Gastroesophageal sphincter (tissue), 4 donors: ENCODE results near the gene CMBL. TPM values are rescaled to one million over a fixed set of nuclear protein-coding genes. Genes with fewer than 3 reads are reported as not detected.
"Not testable (repeated sequence)": the region's sequence is repeated elsewhere in the genome, so short reads cannot be mapped to it uniquely, and the experiment has no call there.

Source experiments
- ATAC-seq: fragments of 150-250 bp; one replicate; pipeline ENCODE4 v1.9.1; 2016; ENCODE audit warnings: mild to moderate bottlenecking, moderate library complexity
- H3K27ac ChIP-seq, 4 donors: fragments of 200-600 bp; sonication (generic) in 3 of 4; 1 replicate in 3 of 4; 2 replicates in 1 of 4; pipeline ENCODE4 v1.5.1; 2016 to 2019
- H3K27me3 ChIP-seq: fragments of 200-600 bp; sonication (generic); one replicate; pipeline ENCODE4 v1.5.1; 2019
- H3K36me3 ChIP-seq, 2 donors: fragments of 200-600 bp; sonication (generic); one replicate each; pipeline ENCODE4 v1.5.1; 2019; ENCODE audit warnings: control low read depth in 1 of 2
- H3K4me1 ChIP-seq, 3 donors: fragments of 200-600 bp; sonication (generic); 1 replicate in 2 of 3; 2 replicates in 1 of 3; pipeline ENCODE4 v1.5.1; 2016 to 2019; ENCODE audit warnings: control low read depth in 2 of 3
- H3K4me3 ChIP-seq, 2 donors: fragments of 200-600 bp; sonication (generic); one replicate each; pipeline ENCODE4 v1.5.1; 2019; ENCODE audit warnings: mild to moderate bottlenecking in 1 of 2, moderate library complexity in 1 of 2
- H3K9me3 ChIP-seq, 3 donors: fragments of 200-600 bp; sonication (generic); one replicate each; pipeline ENCODE4 v1.5.1; 2017 to 2019; ENCODE audit warnings: control low read depth in 2 of 3
- CTCF ChIP-seq, 4 experiments: fragments of 200-600 bp in 2 of 4; fragments of 450-650 bp in 2 of 4; sonication (generic) in 1 of 4; IDR thresholded peaks; one replicate each; pipeline ENCODE4 v1.5.1; 2017 to 2019; ENCODE audit warnings: antibody characterized with exemption in 4 of 4, mild to moderate bottlenecking in 2 of 4, moderate library complexity in 2 of 4
- EP300 ChIP-seq: sonication (generic); formaldehyde crosslinking; IDR thresholded peaks from one replicate; pipeline ENCODE4 v1.6.1; 2017; ENCODE audit warnings: antibody characterized with exemption, mild to moderate bottlenecking
- POLR2A ChIP-seq, 2 donors: fragments of 450-650 bp; IDR thresholded peaks; one replicate each; pipeline ENCODE4 v1.6.1; 2017; ENCODE audit warnings: antibody characterized with exemption in 2 of 2, mild to moderate bottlenecking in 2 of 2, moderate library complexity in 1 of 2
- POLR2AphosphoS5 ChIP-seq: sonication (generic); formaldehyde crosslinking; IDR thresholded peaks from one replicate; pipeline ENCODE4 v1.6.1; 2017; ENCODE audit warnings: antibody characterized with exemption
- WGBS, 2 donors: methylation state at CpG; one replicate each; pipeline ENCODE4 v1.1.5; 2018; ENCODE audit warnings: low coverage in 1 of 2; 5-methylcytosine and 5-hydroxymethylcytosine counted together
- total RNA-seq, 4 donors: library from RNA; depleted of rRNA; stranded (reverse); fragments of >200 nt; gene quantifications; one replicate each; pipeline ENCODE4 v1.1.0, GENCODE V29; 2016

The CMBL gene
- total RNA-seq, 4 donors from 2014 or later, result 2.2 to 7.7 (median 4.4) TPM

DNA sequence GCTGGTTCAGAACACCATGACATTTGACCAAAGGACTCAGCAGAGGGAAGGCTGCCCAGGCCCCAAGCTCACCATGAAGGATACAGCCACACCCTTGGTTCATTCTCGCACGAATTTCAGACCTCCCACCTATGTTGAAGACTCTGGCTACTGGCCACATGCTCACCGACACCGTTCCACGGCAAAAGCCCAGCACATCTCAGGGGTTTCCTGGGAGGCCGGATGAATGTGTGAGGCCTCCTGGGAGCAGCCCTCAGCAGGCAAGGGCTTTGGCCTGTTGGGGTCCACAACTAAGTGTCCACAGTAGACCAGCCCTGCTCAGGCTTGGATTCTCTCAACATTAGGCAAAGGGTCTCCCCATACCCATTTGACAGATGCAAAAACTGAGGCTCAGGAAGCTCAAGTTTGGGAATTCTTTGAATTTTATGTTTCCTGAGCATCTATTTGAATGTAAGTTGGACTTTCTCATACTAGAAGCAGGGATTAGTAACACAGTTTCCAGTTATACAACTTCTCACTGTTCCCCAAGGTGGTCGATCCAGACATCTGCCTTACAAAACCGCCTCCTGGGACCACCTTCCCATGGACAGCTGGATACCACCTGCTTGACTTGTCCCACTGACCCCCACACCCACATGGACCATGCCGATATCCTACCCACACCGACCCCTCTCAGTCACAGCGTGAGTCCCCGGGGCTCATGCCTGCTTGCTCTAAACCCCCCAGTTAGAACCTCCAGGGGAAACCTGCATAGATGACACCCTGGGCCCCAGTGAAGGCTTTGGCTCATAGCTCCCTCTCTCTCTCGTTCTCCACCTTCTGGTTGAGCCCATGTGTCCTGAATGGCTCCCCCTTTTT, 29.7 kb downstream of the CMBL start:
- ATAC-seq, result no peak
- H3K4me3 ChIP-seq, result no peak overlapping the region
- H3K36me3 ChIP-seq, result peaks cover 0 to 29% of the 10 kb centered on the region in 2 donors
- no peaks in the 10 kb centered on the region for H3K4me1 ChIP-seq
- TF ChIP-seq EP300 (no peak), POLR2AphosphoS5 (no peak), CTCF (IDR thresholded peaks at IDR 0.05) (no peak), POLR2A (IDR thresholded peaks at IDR 0.05) (no peak)
- WGBS, 2 donors, result 82 to 97% methylated on average over 1 to 4 of the region's 13 CpGs
- H3K27me3 ChIP-seq, result no peaks in the 10 kb centered on the region
- H3K27ac ChIP-seq, result no peak overlapping the region
- no peaks in the 10 kb centered on the region for H3K9me3 ChIP-seq

GRCh38 chr5:10276691-10277090, 31.0 kb downstream of the CMBL start:
- no peaks in the 10 kb centered on the region for H3K9me3 ChIP-seq
- ATAC-seq, result no peak
- H3K4me3 ChIP-seq, result no peak overlapping the region
- no peak overlapping the region for H3K27ac ChIP-seq
- H3K27me3 ChIP-seq, result no peaks in the 10 kb centered on the region
- 76 to 81% methylated on average over 7 of the region's 7 CpGs for WGBS, 2 donors
- TF ChIP-seq CTCF (IDR thresholded peaks at IDR 0.05) (no peak), POLR2A (IDR thresholded peaks at IDR 0.05) (no peak), EP300 (no peak), POLR2AphosphoS5 (no peak)
- peaks cover 0 to 29% of the 10 kb centered on the region in 2 donors for H3K36me3 ChIP-seq
- H3K4me1 ChIP-seq, result no peaks in the 10 kb centered on the region

DNA sequence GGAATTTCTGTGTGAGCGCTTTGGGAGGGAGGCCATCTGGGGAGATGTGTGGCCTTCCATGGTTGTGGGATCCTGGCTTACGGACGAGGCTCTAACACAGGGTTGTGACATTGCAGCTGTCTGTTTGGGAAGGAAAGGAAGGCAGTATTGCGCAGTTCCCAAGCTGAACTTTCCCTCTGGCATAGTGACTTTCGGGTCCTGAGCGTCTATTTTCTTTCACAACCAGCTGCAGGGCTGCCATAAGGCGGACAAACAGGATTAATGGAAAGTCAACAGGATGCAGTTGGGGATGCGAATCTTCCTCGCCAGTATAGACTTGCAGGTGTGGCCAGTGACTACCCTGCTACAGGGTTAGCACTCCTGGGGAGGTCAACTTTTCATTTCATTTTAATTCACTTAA, 31.7 kb downstream of the CMBL start:
- ATAC-seq, result peak; percentile 36
- 92% methylated on average over 6 of the region's 9 CpGs; no CpG with 5 or more reads in 1 of the 2 donors for WGBS, 2 donors
- peaks cover 0 to 27% of the 10 kb centered on the region in 2 donors for H3K36me3 ChIP-seq
- no peak overlapping the region for H3K27ac ChIP-seq
- no peaks in the 10 kb centered on the region for H3K9me3 ChIP-seq
- no peak overlapping the region for H3K4me3 ChIP-seq
- no peaks in the 10 kb centered on the region for H3K27me3 ChIP-seq
- TF ChIP-seq POLR2AphosphoS5 (no peak), POLR2A (IDR thresholded peaks at IDR 0.05) (no peak), EP300 (no peak), CTCF (IDR thresholded peaks at IDR 0.05) (no peak)
- H3K4me1 ChIP-seq, result no peaks in the 10 kb centered on the region

DNA sequence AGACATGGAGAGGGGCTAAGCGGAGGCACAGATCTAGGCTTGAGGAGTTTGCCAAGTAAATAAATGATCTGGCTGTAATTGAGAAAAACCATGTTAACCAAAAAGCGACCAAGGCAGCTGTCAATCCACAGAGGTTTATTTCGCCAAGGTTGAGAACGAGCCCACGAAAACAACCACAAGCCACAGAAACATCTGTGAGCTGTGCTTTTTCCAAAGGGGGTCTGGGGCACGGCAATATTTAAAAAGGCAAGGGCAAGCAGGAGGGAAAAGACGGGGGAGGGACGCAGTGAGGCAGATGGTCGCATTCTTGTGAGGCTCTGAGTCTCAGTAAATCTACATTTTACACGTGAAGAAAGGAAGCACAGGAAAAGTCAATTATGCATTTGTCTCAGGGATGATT, 32.2 kb downstream of the CMBL start:
- ATAC-seq, result no peak
- Histone ChIP-seq H3K9me3 (no peaks in the 10 kb centered on the region), H3K4me3 (no peak overlapping the region), H3K4me1 (no peaks in the 10 kb centered on the region), H3K27ac (no peak overlapping the region), H3K27me3 (no peaks in the 10 kb centered on the region), H3K36me3 (peaks cover 0 to 22% of the 10 kb centered on the region in 2 donors)
- WGBS, 2 donors, result 58 to 72% methylated on average over 8 to 9 of the region's 10 CpGs
- no peak for TF ChIP-seq CTCF (IDR thresholded peaks at IDR 0.05)
- no peak for TF ChIP-seq POLR2A (IDR thresholded peaks at IDR 0.05)
- no peak for TF ChIP-seq POLR2AphosphoS5
- TF ChIP-seq EP300, result no peak

DNA sequence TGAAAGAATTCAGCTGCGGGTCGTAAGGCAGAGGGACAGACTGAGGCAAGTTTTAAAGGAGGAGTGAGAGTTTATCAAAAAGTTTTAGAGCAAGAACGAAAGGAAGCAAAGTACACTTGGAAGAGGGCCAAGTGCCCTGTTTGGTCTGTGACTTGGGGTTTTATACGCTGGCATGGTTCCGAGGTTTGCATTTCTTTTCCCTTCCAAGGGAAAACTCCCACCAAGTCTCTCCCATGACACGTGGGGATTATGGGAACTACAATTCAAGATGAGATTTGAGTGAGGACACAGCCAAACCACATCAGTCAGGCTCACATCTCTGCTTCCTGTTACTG, 34.9 kb downstream of the CMBL start:
- not testable (repeated sequence) for H3K27ac ChIP-seq, H3K9me3 ChIP-seq, ATAC-seq, H3K36me3 ChIP-seq, H3K4me3 ChIP-seq, H3K4me1 ChIP-seq, H3K27me3 ChIP-seq
- WGBS, 2 donors, result 48 to 69% methylated on average over 3 to 6 of the region's 6 CpGs
